GM21515 (cell line): Measurements from ENCODE around the gene LMOD3.

Experiments used
- ATAC-seq: cut with Tn5 transposase; IDR thresholded peaks from one replicate; pipeline ENCODE4 v1.9.1; 2021; ENCODE audit not compliant: unreplicated experiment

The LMOD3 gene

DNA sequence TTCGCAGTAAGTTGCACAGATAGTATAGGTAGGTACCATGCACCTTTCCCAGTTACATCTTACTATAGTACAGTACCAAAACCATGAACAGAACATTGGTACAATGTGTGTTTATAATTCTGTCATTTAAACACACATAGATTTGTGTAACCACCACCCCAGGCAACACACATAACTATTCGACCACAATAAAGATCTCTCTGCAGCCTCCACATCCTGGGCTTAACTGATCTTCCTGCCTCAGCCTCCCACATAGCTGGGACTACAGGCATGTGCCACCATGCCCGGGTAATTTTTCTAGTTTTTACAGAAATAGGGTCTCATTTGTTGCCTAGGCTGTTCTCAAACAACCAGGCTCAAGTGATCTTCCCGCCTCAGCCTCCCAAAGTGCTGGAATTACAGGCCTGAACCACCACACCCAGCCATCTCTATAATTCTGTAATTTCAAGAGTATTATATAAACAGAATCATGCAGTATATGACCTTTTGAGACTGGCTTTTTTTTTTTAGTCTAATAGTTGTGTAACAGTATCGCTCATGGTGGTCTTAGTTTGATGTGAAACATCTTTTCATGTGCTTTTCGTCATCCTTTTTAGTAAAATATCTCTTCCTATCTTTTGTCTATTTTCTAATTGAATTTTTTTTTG, 57.0 kb downstream of the LMOD3 start:
- no peak for ATAC-seq

DNA sequence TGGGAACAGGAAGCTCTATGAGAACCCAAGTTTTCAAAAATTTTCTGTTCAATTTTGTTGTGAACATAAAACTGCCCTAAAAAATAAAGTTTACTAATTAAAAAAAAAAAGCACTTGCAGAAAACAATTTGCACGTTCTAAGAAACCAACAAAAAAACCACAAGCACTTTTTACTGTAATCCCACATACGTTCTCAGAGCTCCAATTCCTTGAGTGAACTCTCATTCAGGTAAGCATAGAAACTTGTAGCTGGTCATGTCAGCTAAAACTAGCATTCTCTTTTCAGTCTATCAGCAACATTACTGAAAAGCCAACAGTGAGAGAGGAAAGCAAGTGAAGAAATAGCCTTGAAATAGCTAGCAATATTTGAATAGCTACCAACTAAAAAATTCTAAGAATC, 58.8 kb downstream of the LMOD3 start:
- ATAC-seq: no peak

DNA sequence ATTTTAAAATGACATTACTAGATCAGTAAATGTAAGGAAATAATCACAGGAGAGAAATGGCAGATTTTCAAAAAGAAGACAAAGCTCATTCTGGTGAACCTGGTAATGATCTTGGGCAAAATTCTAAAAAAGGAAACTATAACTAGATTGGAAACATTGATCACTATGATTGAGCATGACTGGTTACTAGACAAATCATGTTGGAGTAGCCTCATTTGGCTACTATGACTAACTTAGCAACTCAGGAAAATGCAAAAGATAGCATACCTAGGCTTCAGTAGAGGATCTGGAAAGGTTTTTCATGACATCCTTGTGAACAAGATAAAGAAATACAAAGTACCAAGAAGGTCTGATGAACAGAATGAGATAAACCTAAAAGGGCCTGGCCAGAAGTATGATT, 62.7 kb downstream of the LMOD3 start:
- ATAC-seq: no peak

DNA sequence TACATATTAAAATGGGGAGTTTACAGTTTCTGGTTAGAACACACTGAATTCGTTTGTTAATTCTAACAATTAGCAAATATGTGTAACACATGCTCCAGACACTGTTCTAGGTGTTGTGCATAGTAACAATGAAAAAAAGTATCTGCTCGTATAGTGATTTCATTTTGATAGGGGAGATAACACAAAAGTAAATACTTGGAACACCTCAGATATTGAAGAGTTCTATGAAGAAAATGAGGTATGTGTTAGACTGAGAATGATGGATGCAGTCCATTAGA, 63.5 kb downstream of the LMOD3 start:
- ATAC-seq: no peak

DNA sequence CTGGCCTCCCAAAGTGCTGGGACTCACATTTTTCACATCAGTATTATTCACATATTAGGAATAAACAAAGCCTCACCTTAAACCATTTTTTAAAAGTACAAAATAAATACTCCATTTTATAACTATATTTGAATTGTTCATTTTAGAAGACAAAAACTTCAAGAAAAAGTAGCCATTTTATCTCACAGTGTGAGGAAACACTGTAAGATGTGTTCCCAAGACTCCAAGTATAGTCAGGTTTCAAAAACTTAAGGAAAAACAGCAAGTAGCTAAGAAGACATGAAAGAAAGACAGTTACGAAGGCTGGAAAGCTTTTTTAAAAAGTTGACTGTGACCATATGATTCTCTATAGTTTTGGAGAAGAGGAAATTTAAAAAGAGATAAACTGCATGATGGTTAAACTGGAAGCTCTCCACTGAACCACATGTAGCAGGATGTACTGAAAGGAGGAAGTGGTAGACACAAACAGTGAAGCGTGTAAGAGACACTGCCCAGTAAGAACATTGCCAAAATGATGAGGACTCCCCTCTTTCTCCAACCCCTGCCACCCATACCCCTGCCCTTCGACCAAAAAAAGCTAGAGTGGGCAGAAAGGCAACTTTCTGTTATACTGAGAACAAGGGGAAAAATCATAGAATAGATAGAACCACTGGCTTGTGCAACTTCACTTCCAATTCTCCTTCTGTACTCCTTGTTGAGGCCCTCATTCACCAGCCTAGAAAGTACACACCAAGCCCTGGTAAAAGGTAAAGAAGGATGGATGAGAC, 64.0 kb downstream of the LMOD3 start:
- peak; percentile 91 for ATAC-seq
